Stimulated activated naive B cell treated with anti-CD40 and anti-IgM and Interleukin-4, amounts not matched to agents 10 μg/mL and 1 μg/mL and 100 μg/mL, for 72 hours (primary cell): ENCODE results near the gene ZNF474.

Experiments used
- ATAC-seq, 2 donors: fragments of 150-1000 bp; cut with Tn5 transposase; replicated peaks; 2 replicates each; pipeline ENCODE4 v1.10.0; 2021; ENCODE audit warnings: moderate library complexity in 1 of 2
- DNase-seq: peaks from one replicate; pipeline ENCODE4 v3.0.0; 2021
- H3K27ac Mint-ChIP-seq: one replicate; pipeline ENCODE4 v1.8.0; 2022; ENCODE audit warnings: mild to moderate bottlenecking, mixed read lengths
- H3K27me3 Mint-ChIP-seq, 2 donors: one replicate each; pipeline ENCODE4 v1.8.0; 2022; ENCODE audit warnings: mixed read lengths in 2 of 2
- H3K36me3 Mint-ChIP-seq, 2 donors: one replicate each; pipeline ENCODE4 v1.8.0; 2022; ENCODE audit warnings: mixed read lengths in 2 of 2, mild to moderate bottlenecking in 1 of 2
- H3K4me1 Mint-ChIP-seq, 2 donors: one replicate each; pipeline ENCODE4 v1.8.0; 2022; ENCODE audit warnings: mixed read lengths in 2 of 2, mild to moderate bottlenecking in 1 of 2
- H3K4me3 Mint-ChIP-seq, 2 donors: one replicate each; pipeline ENCODE4 v1.8.0; 2022; ENCODE audit warnings: mild to moderate bottlenecking in 2 of 2, mixed read lengths in 2 of 2, moderate library complexity in 1 of 2
- H3K9me3 Mint-ChIP-seq, 2 donors: one replicate each; pipeline ENCODE4 v1.8.0; 2022; ENCODE audit warnings: mixed read lengths in 2 of 2, mild to moderate bottlenecking in 1 of 2

The ZNF474 gene

DNA sequence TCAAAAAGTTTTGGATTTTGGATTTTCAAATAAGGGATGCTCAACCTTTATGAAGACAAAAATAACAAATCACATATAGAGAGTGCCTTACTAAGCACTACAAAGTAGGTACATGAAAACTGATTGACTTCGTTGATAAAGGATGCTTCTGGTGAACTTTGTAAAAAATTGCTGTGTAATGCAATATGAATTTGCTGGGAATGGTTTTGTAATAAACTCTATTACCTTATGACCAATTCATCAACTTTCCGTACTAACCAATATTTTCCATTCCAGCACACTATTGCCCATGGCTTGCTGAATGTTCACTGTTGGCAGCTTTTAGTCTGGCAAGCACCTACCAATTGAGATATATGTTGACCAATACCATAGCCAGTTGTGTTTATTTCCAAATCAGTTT, 23.4 kb upstream of the ZNF474 start:
- DNase-seq = no peak
- no peak for ATAC-seq
- Mint-ChIP-seq H3K27ac (no peak overlapping the region), H3K36me3 (no peaks in the 10 kb centered on the region), H3K27me3 (peaks cover 8 to 10% of the 10 kb centered on the region in 2 donors), H3K4me1 (no peaks in the 10 kb centered on the region), H3K9me3 (no peaks in the 10 kb centered on the region), H3K4me3 (no peak overlapping the region)

DNA sequence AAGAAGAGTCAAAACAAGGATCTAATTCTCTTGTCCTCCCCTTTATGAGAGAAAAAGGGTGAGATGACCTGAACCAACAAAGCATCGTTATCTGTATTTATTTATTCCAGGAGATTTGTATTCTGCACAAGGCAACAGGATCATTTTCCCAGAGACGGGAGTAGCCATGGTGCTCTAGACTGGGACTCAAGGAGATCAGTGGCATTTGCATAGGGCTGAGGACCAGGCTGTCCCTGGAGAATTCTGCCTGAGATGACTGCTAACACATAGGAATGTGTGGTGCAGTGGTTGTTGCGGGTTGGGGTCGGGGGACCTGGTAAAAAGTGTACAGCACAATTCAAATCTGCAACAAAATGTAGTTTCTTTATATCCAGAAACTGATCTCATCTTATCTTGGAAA, 22.3 kb upstream of the ZNF474 start:
- no peak overlapping the region for H3K27ac Mint-ChIP-seq
- no peaks in the 10 kb centered on the region for H3K36me3 Mint-ChIP-seq
- ATAC-seq (no peak), DNase-seq (no peak)
- peaks cover 8 to 10% of the 10 kb centered on the region in 2 donors for H3K27me3 Mint-ChIP-seq
- no peak overlapping the region for H3K4me3 Mint-ChIP-seq
- H3K9me3 Mint-ChIP-seq = no peaks in the 10 kb centered on the region
- no peaks in the 10 kb centered on the region for H3K4me1 Mint-ChIP-seq

DNA sequence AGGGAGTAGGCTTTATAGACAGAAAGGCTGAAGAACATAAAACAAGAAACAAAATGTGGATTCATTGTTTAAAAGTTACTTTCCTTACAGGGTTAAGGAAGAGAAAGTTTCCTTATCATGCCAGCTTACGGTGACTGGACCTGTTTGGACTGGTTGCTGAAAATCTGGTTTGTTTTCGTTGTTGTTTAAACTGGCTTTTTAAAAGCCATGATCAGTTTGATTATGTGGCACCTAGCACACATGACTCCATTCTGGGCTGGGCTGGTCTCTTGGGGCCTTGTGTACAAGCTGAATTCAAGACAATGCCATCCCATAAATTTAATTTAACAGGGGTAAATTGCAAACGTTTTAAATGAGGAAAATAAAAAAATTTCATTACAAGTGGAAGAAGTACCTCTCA, 18.4 kb upstream of the ZNF474 start:
- no peak for ATAC-seq

DNA sequence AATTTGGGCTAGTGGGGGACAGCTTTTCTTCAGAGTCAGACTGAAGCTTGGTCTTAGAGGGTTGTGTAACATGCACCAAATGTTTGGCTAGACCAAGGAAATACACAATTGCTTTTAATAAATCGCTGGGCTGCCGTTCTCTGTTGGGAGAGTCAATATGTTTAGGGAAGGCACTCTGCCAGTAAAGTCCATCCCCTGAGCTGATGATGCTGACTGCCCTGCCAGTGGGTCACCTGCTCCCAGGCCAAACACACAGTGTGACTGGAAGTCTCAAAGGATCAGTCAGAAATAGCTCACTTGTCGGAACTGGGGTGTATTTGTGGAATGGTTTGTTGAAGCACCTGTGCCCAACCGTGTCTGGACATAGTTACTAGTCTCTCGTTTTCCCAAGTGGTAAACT, 17.9 kb upstream of the ZNF474 start:
- no peak for ATAC-seq
- Mint-ChIP-seq H3K4me3 (no peak overlapping the region), H3K36me3 (no peaks in the 10 kb centered on the region), H3K9me3 (no peaks in the 10 kb centered on the region), H3K27me3 (peaks cover 8 to 10% of the 10 kb centered on the region in 2 donors), H3K4me1 (no peaks in the 10 kb centered on the region), H3K27ac (no peak overlapping the region)
- no peak for DNase-seq

More for the DNA sequence above, 18.4 kb upstream of the ZNF474 start:
- no peak overlapping the region for H3K4me3 Mint-ChIP-seq
- no peaks in the 10 kb centered on the region for H3K4me1 Mint-ChIP-seq
- no peaks in the 10 kb centered on the region for H3K36me3 Mint-ChIP-seq
- no peak for DNase-seq
- no peak overlapping the region for H3K27ac Mint-ChIP-seq
- no peaks in the 10 kb centered on the region for H3K9me3 Mint-ChIP-seq
- peaks cover 8 to 10% of the 10 kb centered on the region in 2 donors for H3K27me3 Mint-ChIP-seq

DNA sequence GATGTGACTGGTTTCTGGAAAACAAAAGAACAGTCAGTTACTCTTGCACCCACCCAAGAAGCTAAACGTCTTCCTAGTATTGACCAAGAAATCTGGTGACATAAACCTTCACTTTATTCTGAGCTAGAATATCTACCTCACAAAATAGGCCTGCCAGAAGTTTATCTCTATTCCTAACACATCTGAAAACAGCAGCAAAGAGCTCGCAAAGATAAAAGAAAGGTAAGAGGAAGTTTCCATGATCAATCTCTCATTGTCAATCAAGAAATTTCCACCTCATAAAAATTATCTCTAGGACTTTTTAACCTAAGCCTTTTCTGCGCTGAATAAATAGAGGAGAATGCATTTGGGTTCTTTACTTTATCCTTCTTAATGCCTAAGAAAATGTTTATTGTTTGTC, 17.3 kb upstream of the ZNF474 start:
- ATAC-seq = no peak
- Mint-ChIP-seq H3K4me1 (no peaks in the 10 kb centered on the region), H3K36me3 (no peaks in the 10 kb centered on the region), H3K4me3 (no peak overlapping the region), H3K27me3 (peaks cover 8 to 10% of the 10 kb centered on the region in 2 donors), H3K9me3 (no peaks in the 10 kb centered on the region), H3K27ac (no peak overlapping the region)
- no peak for DNase-seq

GRCh38 chr5:122112733-122113558, 16.4 kb upstream of the ZNF474 start:
- DNase-seq = no peak

GRCh38 chr5:122114501-122114900, 14.8 kb upstream of the ZNF474 start:
- DNase-seq (no peak), ATAC-seq (no peak)
- no peaks in the 10 kb centered on the region for H3K9me3 Mint-ChIP-seq
- no peak overlapping the region for H3K27ac Mint-ChIP-seq
- no peak overlapping the region for H3K4me3 Mint-ChIP-seq
- H3K36me3 Mint-ChIP-seq = no peaks in the 10 kb centered on the region
- H3K27me3 Mint-ChIP-seq = no peaks in the 10 kb centered on the region
- H3K4me1 Mint-ChIP-seq = no peaks in the 10 kb centered on the region

More at GRCh38 chr5:122112733-122113558, 16.4 kb upstream of the ZNF474 start:
- H3K27me3 Mint-ChIP-seq = peaks cover 1 to 4% of the 10 kb centered on the region in 2 donors
- H3K36me3 Mint-ChIP-seq = no peaks in the 10 kb centered on the region
- no peak overlapping the region for H3K27ac Mint-ChIP-seq
- H3K9me3 Mint-ChIP-seq = no peaks in the 10 kb centered on the region
- H3K4me3 Mint-ChIP-seq = no peak overlapping the region
- no peak for ATAC-seq
- H3K4me1 Mint-ChIP-seq = no peaks in the 10 kb centered on the region

- DNase-seq = no peak
- H3K4me3 Mint-ChIP-seq = no peak overlapping the region
Measured at GRCh38 chr5:122118356-122118948, 10.9 kb upstream of the ZNF474 start.

GRCh38 chr5:122119205-122119604, 10.1 kb upstream of the ZNF474 start:
- no peaks in the 10 kb centered on the region for H3K36me3 Mint-ChIP-seq
- H3K27ac Mint-ChIP-seq = no peak overlapping the region
- H3K27me3 Mint-ChIP-seq = peaks cover 5 to 9% of the 10 kb centered on the region in 2 donors
- H3K9me3 Mint-ChIP-seq = no peaks in the 10 kb centered on the region
- H3K4me3 Mint-ChIP-seq = no peak overlapping the region
- DNase-seq (no peak), ATAC-seq (no peak)
- H3K4me1 Mint-ChIP-seq = no peaks in the 10 kb centered on the region

More at GRCh38 chr5:122118356-122118948, 10.9 kb upstream of the ZNF474 start:
- Mint-ChIP-seq H3K4me1 (no peaks in the 10 kb centered on the region), H3K27me3 (peaks cover 5 to 9% of the 10 kb centered on the region in 2 donors), H3K36me3 (no peaks in the 10 kb centered on the region), H3K9me3 (no peaks in the 10 kb centered on the region), H3K27ac (no peak overlapping the region)
- no peak for ATAC-seq

DNA sequence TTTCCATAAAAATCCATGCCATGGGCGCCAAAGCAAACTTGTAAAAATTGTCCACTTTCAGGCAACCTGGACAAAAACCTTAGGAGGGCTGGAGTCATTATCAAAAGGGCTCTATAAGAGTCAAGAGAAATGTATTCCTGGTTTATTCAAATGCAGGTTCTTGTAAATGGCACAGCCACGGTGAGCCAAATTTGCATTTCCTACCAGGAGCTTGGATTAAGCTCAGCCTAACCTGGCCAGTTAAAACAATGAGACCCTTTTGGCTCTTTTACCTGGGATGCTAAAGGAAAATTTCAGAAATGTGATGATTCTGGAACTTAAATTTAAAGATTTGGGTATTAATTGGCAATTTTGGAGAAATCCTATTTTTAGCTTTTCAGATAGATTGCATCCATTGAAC, 8.9 kb upstream of the ZNF474 start:
- no peaks in the 10 kb centered on the region for H3K4me1 Mint-ChIP-seq
- ATAC-seq (no peak), DNase-seq (no peak)

DNA sequence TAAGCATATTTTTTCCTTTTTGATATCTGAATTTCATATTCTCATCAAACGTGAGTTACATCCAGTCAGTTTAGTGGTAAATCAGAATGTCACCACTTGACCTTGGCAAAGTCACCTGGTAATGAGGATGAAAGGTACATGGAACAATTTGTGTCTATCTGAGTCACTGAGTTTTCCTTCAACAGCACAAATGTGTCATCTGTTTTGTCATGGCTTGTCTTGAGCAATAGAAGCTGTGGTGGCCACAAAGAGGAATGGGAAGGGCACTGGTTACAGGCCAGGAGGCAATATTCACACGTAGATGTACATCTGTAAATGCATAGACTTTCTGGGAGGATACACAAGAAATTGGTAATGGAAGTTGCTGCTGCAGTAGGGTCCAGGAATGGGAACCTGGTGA, 8.4 kb upstream of the ZNF474 start:
- DNase-seq (no peak), ATAC-seq (no peak)
- Mint-ChIP-seq H3K36me3 (no peaks in the 10 kb centered on the region), H3K4me1 (no peaks in the 10 kb centered on the region), H3K9me3 (no peaks in the 10 kb centered on the region), H3K27me3 (peaks cover 5 to 9% of the 10 kb centered on the region in 2 donors), H3K27ac (no peak overlapping the region), H3K4me3 (no peak overlapping the region)

More for the DNA sequence above, 8.9 kb upstream of the ZNF474 start:
- Mint-ChIP-seq H3K36me3 (no peaks in the 10 kb centered on the region), H3K4me3 (no peak overlapping the region), H3K9me3 (no peaks in the 10 kb centered on the region), H3K27me3 (peaks cover 5 to 9% of the 10 kb centered on the region in 2 donors), H3K27ac (no peak overlapping the region)

GRCh38 chr5:122121479-122122465, 7.6 kb upstream of the ZNF474 start:
- Mint-ChIP-seq H3K4me1 (no peaks in the 10 kb centered on the region), H3K27me3 (peaks cover 5 to 9% of the 10 kb centered on the region in 2 donors), H3K9me3 (no peaks in the 10 kb centered on the region), H3K27ac (no peak overlapping the region), H3K4me3 (no peak overlapping the region), H3K36me3 (no peaks in the 10 kb centered on the region)
- DNase-seq (no peak), ATAC-seq (no peak)

- Mint-ChIP-seq H3K27ac (no peak overlapping the region), H3K4me3 (no peak overlapping the region), H3K36me3 (no peaks in the 10 kb centered on the region), H3K27me3 (peaks cover 5 to 9% of the 10 kb centered on the region in 2 donors), H3K9me3 (no peaks in the 10 kb centered on the region), H3K4me1 (no peaks in the 10 kb centered on the region)
- no peak for DNase-seq
- no peak for ATAC-seq
Measured at GRCh38 chr5:122124766-122125165, 4.6 kb upstream of the ZNF474 start.

- Mint-ChIP-seq H3K27me3 (peaks cover 0 to 9% of the 10 kb centered on the region in 2 donors), H3K4me1 (no peaks in the 10 kb centered on the region), H3K36me3 (no peaks in the 10 kb centered on the region), H3K4me3 (no peak overlapping the region), H3K9me3 (no peaks in the 10 kb centered on the region), H3K27ac (no peak overlapping the region)
- no peak for DNase-seq
- ATAC-seq = no peak
Measured at GRCh38 chr5:122126177-122126755, 3.1 kb upstream of the ZNF474 start.
